KMS-11 (cell line): Measurements from ENCODE around the gene LUZP1.

Source experiments
- H2AFZ ChIP-seq: fragments of 200-600 bp; sonication (generic); 2 replicates; pipeline ENCODE4 v1.6.1; 2016; ENCODE audit warnings: antibody characterized with exemption, mixed run types, low read depth
- H3K27ac ChIP-seq: fragments of 200-600 bp; sonication (generic); 2 replicates; pipeline ENCODE4 v1.6.1; 2016; ENCODE audit warnings: mild to moderate bottlenecking, mixed run types
- H3K27me3 ChIP-seq: fragments of 200-600 bp; sonication (generic); 2 replicates; pipeline ENCODE4 v1.6.1; 2017; ENCODE audit warnings: mild to moderate bottlenecking, low read depth, mixed run types, moderate library complexity; ENCODE audit not compliant: insufficient read depth
- H3K36me3 ChIP-seq: fragments of 200-600 bp; sonication (generic); 2 replicates; pipeline ENCODE4 v1.6.1; 2017; ENCODE audit warnings: mild to moderate bottlenecking, mixed run types; ENCODE audit not compliant: insufficient read depth
- H3K4me1 ChIP-seq: fragments of 200-600 bp; sonication (generic); 2 replicates; pipeline ENCODE4 v1.6.1; 2016; ENCODE audit warnings: mild to moderate bottlenecking, low read depth, mixed run types; ENCODE audit not compliant: poor library complexity, severe bottlenecking
- H3K4me2 ChIP-seq: fragments of 200-600 bp; sonication (generic); 2 replicates; pipeline ENCODE4 v1.7.0; 2016; ENCODE audit warnings: mild to moderate bottlenecking, mixed run types
- H3K4me3 ChIP-seq: fragments of 200-600 bp; sonication (generic); IDR thresholded peaks from 2 replicates; pipeline ENCODE4 v1.6.1; 2017; ENCODE audit warnings: low read depth, low read length, mixed read lengths; ENCODE audit not compliant: insufficient read depth
- H3K79me2 ChIP-seq: fragments of 200-600 bp; sonication (generic); 2 replicates; pipeline ENCODE4 v1.6.1; 2016; ENCODE audit warnings: low read depth, mixed run types; ENCODE audit not compliant: insufficient read depth
- H3K9ac ChIP-seq: fragments of 200-600 bp; sonication (generic); 2 replicates; pipeline ENCODE4 v1.6.1; 2016; ENCODE audit warnings: mild to moderate bottlenecking, mixed run types
- H4K20me1 ChIP-seq: fragments of 200-600 bp; sonication (generic); 2 replicates; pipeline ENCODE4 v1.6.1; 2016; ENCODE audit warnings: mild to moderate bottlenecking, mixed run types; ENCODE audit not compliant: insufficient read depth
- CTCF ChIP-seq: fragments of 200-600 bp; sonication (generic); conservative IDR thresholded peaks from 2 replicates; pipeline ENCODE4 v1.6.1; 2017; ENCODE audit warnings: low read depth, mild to moderate bottlenecking, antibody characterized with exemption, low read length, moderate library complexity, mixed read lengths

LUZP1 gene

GRCh38 chr1:23200883-23201282, 32.2 kb upstream of the LUZP1 start:
- no peaks in the 10 kb centered on the region for H3K79me2 ChIP-seq
- H3K36me3 ChIP-seq = no peaks in the 10 kb centered on the region
- TF ChIP-seq CTCF = no peak
- H3K9ac ChIP-seq = no peak overlapping the region
- 0 out of 2 replicates have a peak overlapping the region, but pooled peaks have one; percentile 65 for H3K4me2 ChIP-seq
- no peak overlapping the region for H2AFZ ChIP-seq
- H4K20me1 ChIP-seq = no peaks in the 10 kb centered on the region
- no peak overlapping the region for H3K4me3 ChIP-seq
- H3K4me1 ChIP-seq = peaks cover 34% of the 10 kb centered on the region
- H3K27me3 ChIP-seq = no peaks in the 10 kb centered on the region
- H3K27ac ChIP-seq = peak overlapping the region; percentile 78; the same call in 1 of the 2 replicates

- no peak overlapping the region for H3K4me2 ChIP-seq
- H4K20me1 ChIP-seq = no peaks in the 10 kb centered on the region
Measured at GRCh38 chr1:23198373-23198772, 29.7 kb upstream of the LUZP1 start.

GRCh38 chr1:23196627-23197328, 28.1 kb upstream of the LUZP1 start:
- no peak overlapping the region for H3K4me3 ChIP-seq
- no peak overlapping the region for H3K27ac ChIP-seq
- H3K27me3 ChIP-seq = no peaks in the 10 kb centered on the region
- H3K36me3 ChIP-seq = no peaks in the 10 kb centered on the region
- H3K4me1 ChIP-seq = peaks cover 11% of the 10 kb centered on the region
- H4K20me1 ChIP-seq = no peaks in the 10 kb centered on the region
- H3K4me2 ChIP-seq = no peak overlapping the region
- H3K9ac ChIP-seq = no peak overlapping the region
- TF ChIP-seq CTCF = no peak
- H2AFZ ChIP-seq = no peak overlapping the region
- no peaks in the 10 kb centered on the region for H3K79me2 ChIP-seq

More at GRCh38 chr1:23198373-23198772, 29.7 kb upstream of the LUZP1 start:
- H3K36me3 ChIP-seq = no peaks in the 10 kb centered on the region
- no peak overlapping the region for H3K9ac ChIP-seq
- no peaks in the 10 kb centered on the region for H3K27me3 ChIP-seq
- TF ChIP-seq CTCF = no peak
- H3K4me3 ChIP-seq = no peak overlapping the region
- H2AFZ ChIP-seq = no peak overlapping the region
- H3K79me2 ChIP-seq = no peaks in the 10 kb centered on the region
- H3K4me1 ChIP-seq = peaks cover 27% of the 10 kb centered on the region
- no peak overlapping the region for H3K27ac ChIP-seq

GRCh38 chr1:23194119-23194984, 25.7 kb upstream of the LUZP1 start:
- Histone ChIP-seq H2AFZ (no peak overlapping the region), H3K27me3 (no peaks in the 10 kb centered on the region), H3K4me1 (no peaks in the 10 kb centered on the region), H3K36me3 (no peaks in the 10 kb centered on the region), H3K79me2 (no peaks in the 10 kb centered on the region), H3K4me3 (no peak overlapping the region), H3K4me2 (no peak overlapping the region), H4K20me1 (no peaks in the 10 kb centered on the region), H3K9ac (no peak overlapping the region), H3K27ac (no peak overlapping the region)
- TF ChIP-seq CTCF = no peak
